A549 (cell line): Measurements from ENCODE around the gene SLC35F4. TPM values are rescaled to one million over a fixed set of nuclear protein-coding genes. Genes with fewer than 3 reads are reported as not detected.

ENCODE experiments used
- ATAC-seq, 2 experiments: fragments of 200-7000 bp in 1 of 2; fragments of >200 bp in 1 of 2; cut with Nextera tagmentation in 1 of 2; cut with Tn5 transposase in 1 of 2; 3 replicates each; pipeline versions ENCODE4 v1.8.0 to v1.9.1; 2018 to 2020; ENCODE audit warnings: mild to moderate bottlenecking in 1 of 2, moderate library complexity in 1 of 2
- CTCF ChIA-PET: fragments of 300-600 bp; sonication (Branson Sonifier 250); formaldehyde crosslinking; extraction: SDS; loops from one replicate; lab custom pipeline; 2021; ENCODE audit warnings: antibody characterized with exemption, inconsistent platforms; lab: Yijun Ruan, JAX
- POLR2A ChIA-PET: fragments of 350-600 bp; formaldehyde crosslinking; extraction: SDS; loops from one replicate; lab custom pipeline; 2021; ENCODE audit warnings: antibody characterized with exemption, inconsistent platforms; lab: Yijun Ruan, JAX
- DNase-seq, 2 experiments: peaks; one replicate each; pipeline versions ENCODE4 v3.0.0 to v3.0.0-alpha.2; 2011 to 2016; ENCODE audit warnings: low read depth in 1 of 2, low spot score in 1 of 2
- FAIRE-seq: peaks from 2 replicates; lab custom pipeline; 2011; peaks lifted over from hg19 to GRCh38; lab: Jason Lieb, UNC
- H3K27ac ChIP-seq, 2 experiments: fragments of >200 bp; sonication (Bioruptor Twin); formaldehyde crosslinking; 3 replicates each; pipeline ENCODE4 v1.5.1; 2016 to 2017
- H3K4me1 ChIP-seq: fragments of >200 bp; sonication (Bioruptor Twin); formaldehyde crosslinking; 3 replicates; pipeline ENCODE4 v1.6.1; 2016
- H3K4me2 ChIP-seq: fragments of >200 bp; sonication (Bioruptor Twin); formaldehyde crosslinking; 3 replicates; pipeline ENCODE4 v1.6.1; 2016
- H3K4me3 ChIP-seq: fragments of >200 bp; sonication (Bioruptor Twin); formaldehyde crosslinking; 3 replicates; pipeline ENCODE4 v1.5.1; 2016
- H3K9me3 ChIP-seq: fragments of >200 bp; sonication (Bioruptor Twin); formaldehyde crosslinking; 3 replicates; pipeline ENCODE4 v1.6.1; 2016
- CBX8 ChIP-seq: fragments of 200-600 bp; sonication (generic); IDR thresholded peaks from 2 replicates; pipeline ENCODE4 v1.6.1; 2016
- CEBPB ChIP-seq, 2 experiments: fragments of >200 bp in 1 of 2; sonication (Bioruptor Twin) in 1 of 2; formaldehyde crosslinking in 1 of 2; IDR thresholded peaks; 2 replicates each; pipeline ENCODE4 v1.6.1; 2012 to 2016
- CHD2 ChIP-seq: fragments of 150-350 bp; IDR thresholded peaks from 2 replicates; pipeline ENCODE4 v1.6.1; 2014; ENCODE audit warnings: low read length; ENCODE audit not compliant: partially characterized antibody
- CHD4 ChIP-seq: fragments of 200-600 bp; sonication (generic); IDR thresholded peaks from 2 replicates; pipeline ENCODE4 v1.6.1; 2016; ENCODE audit warnings: antibody characterized with exemption, mild to moderate bottlenecking, borderline replicate concordance
- ESRRA ChIP-seq: fragments of 150-350 bp; IDR thresholded peaks from 2 replicates; pipeline ENCODE4 v1.6.1; 2014; ENCODE audit warnings: mild to moderate bottlenecking, low read length, borderline replicate concordance
- HOXB5 ChIP-seq: fragments of 250-450 bp; sonication (Bioruptor Pico); IDR thresholded peaks from 2 replicates; pipeline ENCODE4 v1.5.0; 2020; ENCODE audit warnings: mild to moderate bottlenecking, moderate library complexity
- NR3C1 ChIP-seq: fragments of >200 bp; sonication (Bioruptor Twin); formaldehyde crosslinking; IDR thresholded peaks from 3 replicates; pipeline ENCODE4 v1.6.1; 2017
- POLR2AphosphoS2 ChIP-seq: conservative IDR thresholded peaks from 2 replicates; pipeline ENCODE4 v1.6.1; 2012; ENCODE audit warnings: low read length, improper control_type of control experiment, inconsistent platforms
- RAD21 ChIP-seq, 2 experiments: fragments of >200 bp in 1 of 2; sonication (Bioruptor Twin) in 1 of 2; formaldehyde crosslinking in 1 of 2; IDR thresholded peaks in 1 of 2; conservative IDR thresholded peaks in 1 of 2; 2 replicates in 1 of 2; 3 replicates in 1 of 2; pipeline ENCODE4 v1.6.1; 2012 to 2018; ENCODE audit warnings: inconsistent platforms in 1 of 2
- ZC3H11A ChIP-seq: fragments of 450-650 bp; IDR thresholded peaks from 2 replicates; pipeline ENCODE4 v1.6.1; 2014; ENCODE audit warnings: antibody characterized with exemption, mild to moderate bottlenecking
- ZNF302 ChIP-seq: fragments of 250-450 bp; sonication (Bioruptor Pico); IDR thresholded peaks from 2 replicates; pipeline ENCODE4 v1.9.0; 2021; ENCODE audit warnings: inconsistent platforms, mild to moderate bottlenecking, moderate library complexity
- WGBS: methylation state at CpG from one replicate; pipeline ENCODE4 v1.1.6; 2017; ENCODE audit errors: missing lambda C conversion rate; 5-methylcytosine and 5-hydroxymethylcytosine counted together
- polyA plus RNA-seq, 4 experiments: library from polyadenylated mRNA; depleted of rRNA in 3 of 4; stranded (reverse); fragments of >200 nt; fragmentation: RNase III in 1 of 4; extraction: RNeasy Plus Mini Kit Qiagen cat#74134 plus additional on column Dnase treatment in 1 of 4; gene quantifications; 2 replicates in 3 of 4; 3 replicates in 1 of 4; pipeline ENCODE4 v1.2.3, GENCODE V29; 2011 to 2017
- TF ChIP-seq, protein P1 (sequence below): fragments of >200 bp; sonication (Bioruptor Twin); formaldehyde crosslinking; IDR thresholded peaks from 2 replicates; pipeline ENCODE4 v1.6.1; 2016
- TF ChIP-seq, protein P2 (sequence below): fragments of 200-600 bp; sonication (generic); IDR thresholded peaks from 2 replicates; pipeline ENCODE4 v1.6.1; 2016; ENCODE audit warnings: antibody characterized with exemption, mild to moderate bottlenecking, moderate library complexity
- TF ChIP-seq, protein P3 (sequence below): fragments of 250-450 bp; sonication (Bioruptor Pico); IDR thresholded peaks from 2 replicates; pipeline ENCODE4 v1.5.0; 2020; ENCODE audit warnings: low read depth, mild to moderate bottlenecking, moderate library complexity
- TF ChIP-seq, protein P4 (sequence below): fragments of 150-350 bp; IDR thresholded peaks from 2 replicates; pipeline ENCODE4 v1.6.1; 2014; ENCODE audit warnings: low read depth, mild to moderate bottlenecking, low read length

Gene SLC35F4
- polyA plus RNA-seq, 2 of the 4 experiments (the other 2 are of a cell fraction) = not detected

DNA sequence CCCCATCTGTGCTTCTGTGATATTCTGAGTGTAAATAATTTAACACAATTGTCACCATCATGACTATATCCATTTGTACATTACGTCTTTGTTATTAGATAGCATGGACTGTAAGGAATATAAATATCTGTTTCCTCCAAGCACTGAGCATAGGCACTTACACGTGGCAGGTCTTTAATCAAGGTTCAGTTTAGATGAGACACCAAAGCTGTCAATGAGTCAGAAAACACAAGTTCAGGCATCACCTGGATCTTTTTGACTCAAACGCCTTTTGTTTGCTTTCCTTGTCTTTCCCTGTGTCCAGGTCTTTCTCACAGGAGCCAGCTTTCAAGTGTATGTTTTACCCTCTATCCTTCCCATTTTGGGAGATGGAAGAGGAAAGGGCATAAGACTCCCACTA is 209.0 kb downstream of the SLC35F4 start:
- 17% methylated on average over 3 of the region's 3 CpGs for WGBS
- no peak for FAIRE-seq
- no peak for TF ChIP-seq CHD4
- TF ChIP-seq, all 56 proteins: peak for 0
- Histone ChIP-seq H3K4me1 (no peaks in the 10 kb centered on the region), H3K9me3 (no peaks in the 10 kb centered on the region), H3K4me3 (no peak overlapping the region), H3K27ac (no peak overlapping the region), H3K4me2 (no peak overlapping the region)
- DNase-seq (no peak), ATAC-seq (no peak)
- ChIA-PET CTCF (no interaction called here), POLR2A (no interaction called here)

DNA sequence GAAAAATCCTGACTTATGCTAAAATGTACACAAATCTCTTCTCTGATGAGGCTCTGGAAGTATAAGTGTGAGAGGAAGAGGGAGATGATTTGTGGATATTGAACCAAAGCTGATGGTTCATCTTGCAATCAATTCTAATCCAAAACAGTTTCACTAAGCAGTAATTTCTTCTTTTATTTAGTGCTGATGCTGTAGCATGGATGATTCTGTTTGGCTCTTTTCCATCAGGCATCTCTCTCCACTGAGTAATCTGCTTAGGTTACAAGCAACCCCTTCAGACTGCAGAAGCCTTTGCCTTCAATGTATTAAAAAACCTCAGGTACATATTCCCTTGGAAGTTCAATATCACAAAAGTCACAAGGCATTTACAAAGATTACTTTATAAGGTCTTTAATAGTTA is 213.1 kb downstream of the SLC35F4 start:
- ChIA-PET POLR2A (no interaction called here), CTCF (interaction anchor here (0.6 kb wide), 1 partner anchor 46 kb away, joined by 3 read pairs; no protein-coding TSS in a partner anchor)
- no peak for DNase-seq
- FAIRE-seq = no peak
- Histone ChIP-seq H3K27ac (no peak overlapping the region), H3K9me3 (no peaks in the 10 kb centered on the region), H3K4me3 (no peak overlapping the region)
- TF ChIP-seq ZNF302 = no peak
- TF ChIP-seq, protein P1, sequence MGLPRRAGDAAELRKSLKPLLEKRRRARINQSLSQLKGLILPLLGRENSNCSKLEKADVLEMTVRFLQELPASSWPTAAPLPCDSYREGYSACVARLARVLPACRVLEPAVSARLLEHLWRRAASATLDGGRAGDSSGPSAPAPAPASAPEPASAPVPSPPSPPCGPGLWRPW = no peak
- TF ChIP-seq CBX8 = no peak
- TF ChIP-seq, all 56 proteins: peak for 0
- H3K4me2 ChIP-seq = no peak overlapping the region
- no peak for ATAC-seq
- H3K4me1 ChIP-seq = no peaks in the 10 kb centered on the region

DNA sequence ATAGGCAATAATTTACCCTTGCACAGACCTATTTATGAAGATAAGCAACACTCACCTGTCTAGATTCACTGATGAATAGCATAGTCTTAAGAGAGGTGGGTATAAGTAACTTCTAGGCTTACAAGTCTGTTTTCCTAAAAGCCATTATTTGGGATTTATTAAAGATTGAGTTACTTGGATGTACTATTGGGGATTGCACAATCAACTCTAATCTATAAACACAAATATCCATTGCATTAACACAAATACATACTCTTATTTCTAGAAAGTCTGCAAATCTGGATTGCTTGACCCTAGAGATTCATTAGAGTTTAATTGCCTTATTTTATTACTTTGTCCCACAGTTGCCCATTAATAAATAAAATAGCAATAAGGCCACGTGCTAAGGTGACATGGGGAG is 224.1 kb downstream of the SLC35F4 start:
- Histone ChIP-seq H3K4me2 (no peak overlapping the region), H3K4me3 (no peak overlapping the region), H3K27ac (no peak overlapping the region), H3K9me3 (no peaks in the 10 kb centered on the region), H3K4me1 (no peaks in the 10 kb centered on the region)
- ATAC-seq = no peak
- WGBS = 3% methylated on average over 1 of the region's 1 CpG
- DNase-seq = no peak
- POLR2A ChIA-PET = no interaction called here
- no peak for FAIRE-seq
- CTCF ChIA-PET = no interaction called here
- no peak for TF ChIP-seq ESRRA
- no peak for TF ChIP-seq NR3C1
- TF ChIP-seq CEBPB (IDR thresholded peaks at IDR 0.05) = no peak
- TF ChIP-seq ZC3H11A = no peak
- no peak for TF ChIP-seq HOXB5 (CRISPR knock-in tag)
- no peak for TF ChIP-seq CHD2
- no peak for TF ChIP-seq POLR2AphosphoS2
- TF ChIP-seq, protein P2, sequence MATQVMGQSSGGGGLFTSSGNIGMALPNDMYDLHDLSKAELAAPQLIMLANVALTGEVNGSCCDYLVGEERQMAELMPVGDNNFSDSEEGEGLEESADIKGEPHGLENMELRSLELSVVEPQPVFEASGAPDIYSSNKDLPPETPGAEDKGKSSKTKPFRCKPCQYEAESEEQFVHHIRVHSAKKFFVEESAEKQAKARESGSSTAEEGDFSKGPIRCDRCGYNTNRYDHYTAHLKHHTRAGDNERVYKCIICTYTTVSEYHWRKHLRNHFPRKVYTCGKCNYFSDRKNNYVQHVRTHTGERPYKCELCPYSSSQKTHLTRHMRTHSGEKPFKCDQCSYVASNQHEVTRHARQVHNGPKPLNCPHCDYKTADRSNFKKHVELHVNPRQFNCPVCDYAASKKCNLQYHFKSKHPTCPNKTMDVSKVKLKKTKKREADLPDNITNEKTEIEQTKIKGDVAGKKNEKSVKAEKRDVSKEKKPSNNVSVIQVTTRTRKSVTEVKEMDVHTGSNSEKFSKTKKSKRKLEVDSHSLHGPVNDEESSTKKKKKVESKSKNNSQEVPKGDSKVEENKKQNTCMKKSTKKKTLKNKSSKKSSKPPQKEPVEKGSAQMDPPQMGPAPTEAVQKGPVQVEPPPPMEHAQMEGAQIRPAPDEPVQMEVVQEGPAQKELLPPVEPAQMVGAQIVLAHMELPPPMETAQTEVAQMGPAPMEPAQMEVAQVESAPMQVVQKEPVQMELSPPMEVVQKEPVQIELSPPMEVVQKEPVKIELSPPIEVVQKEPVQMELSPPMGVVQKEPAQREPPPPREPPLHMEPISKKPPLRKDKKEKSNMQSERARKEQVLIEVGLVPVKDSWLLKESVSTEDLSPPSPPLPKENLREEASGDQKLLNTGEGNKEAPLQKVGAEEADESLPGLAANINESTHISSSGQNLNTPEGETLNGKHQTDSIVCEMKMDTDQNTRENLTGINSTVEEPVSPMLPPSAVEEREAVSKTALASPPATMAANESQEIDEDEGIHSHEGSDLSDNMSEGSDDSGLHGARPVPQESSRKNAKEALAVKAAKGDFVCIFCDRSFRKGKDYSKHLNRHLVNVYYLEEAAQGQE = no peak
- no peak for TF ChIP-seq CBX8
- TF ChIP-seq, protein P3, sequence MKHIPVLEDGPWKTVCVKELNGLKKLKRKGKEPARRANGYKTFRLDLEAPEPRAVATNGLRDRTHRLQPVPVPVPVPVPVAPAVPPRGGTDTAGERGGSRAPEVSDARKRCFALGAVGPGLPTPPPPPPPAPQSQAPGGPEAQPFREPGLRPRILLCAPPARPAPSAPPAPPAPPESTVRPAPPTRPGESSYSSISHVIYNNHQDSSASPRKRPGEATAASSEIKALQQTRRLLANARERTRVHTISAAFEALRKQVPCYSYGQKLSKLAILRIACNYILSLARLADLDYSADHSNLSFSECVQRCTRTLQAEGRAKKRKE (CRISPR knock-in tag) = no peak
- TF ChIP-seq, protein P4, sequence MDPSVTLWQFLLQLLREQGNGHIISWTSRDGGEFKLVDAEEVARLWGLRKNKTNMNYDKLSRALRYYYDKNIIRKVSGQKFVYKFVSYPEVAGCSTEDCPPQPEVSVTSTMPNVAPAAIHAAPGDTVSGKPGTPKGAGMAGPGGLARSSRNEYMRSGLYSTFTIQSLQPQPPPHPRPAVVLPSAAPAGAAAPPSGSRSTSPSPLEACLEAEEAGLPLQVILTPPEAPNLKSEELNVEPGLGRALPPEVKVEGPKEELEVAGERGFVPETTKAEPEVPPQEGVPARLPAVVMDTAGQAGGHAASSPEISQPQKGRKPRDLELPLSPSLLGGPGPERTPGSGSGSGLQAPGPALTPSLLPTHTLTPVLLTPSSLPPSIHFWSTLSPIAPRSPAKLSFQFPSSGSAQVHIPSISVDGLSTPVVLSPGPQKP = no peak
- TF ChIP-seq, all 56 proteins: peak for 0

DNA sequence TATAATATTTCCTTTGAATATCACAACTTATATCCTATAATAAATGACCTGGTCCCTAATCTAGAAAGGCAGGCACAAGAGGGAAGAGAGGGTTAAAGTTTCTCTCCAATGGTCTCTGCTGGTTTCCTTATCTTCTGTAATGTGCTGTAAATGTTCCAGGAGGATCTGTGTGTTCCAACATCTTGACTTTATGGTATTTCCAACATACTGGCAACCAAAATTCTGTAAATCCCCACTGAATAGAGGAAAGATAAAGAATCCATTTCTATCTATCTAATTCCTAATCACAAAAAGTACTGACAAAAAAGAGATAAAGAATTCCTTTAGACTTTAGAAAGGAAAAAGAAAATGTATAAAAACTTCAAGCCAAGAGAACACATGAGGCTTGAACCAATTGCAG is 225.9 kb downstream of the SLC35F4 start:
- no peak for DNase-seq
- Histone ChIP-seq H3K4me1 (no peaks in the 10 kb centered on the region), H3K4me2 (no peak overlapping the region), H3K27ac (no peak overlapping the region), H3K9me3 (no peaks in the 10 kb centered on the region), H3K4me3 (no peak overlapping the region)
- TF ChIP-seq RAD21 (conservative IDR thresholded peaks at IDR 0.05 in 1 of 2, IDR thresholded peaks at IDR 0.05 in 1 of 2) = no peak
- TF ChIP-seq CEBPB (IDR thresholded peaks at IDR 0.05) = no peak
- ChIA-PET POLR2A (no interaction called here), CTCF (no interaction called here)
- no peak for ATAC-seq
- FAIRE-seq = no peak
